HG02840 (cell line): Measurements from ENCODE around the gene IFFO2.

Experiments used
- ATAC-seq: cut with Tn5 transposase; IDR thresholded peaks from one replicate; pipeline ENCODE4 v1.9.1; 2021; ENCODE audit warnings: mild to moderate bottlenecking, moderate library complexity, moderate number of reproducible peaks; ENCODE audit not compliant: unreplicated experiment, low FRiP score

Gene IFFO2

GRCh38 chr1:18951818-18952391, 4.6 kb downstream of the IFFO2 start:
- ATAC-seq, result peak; percentile 29

GRCh38 chr1:18951416-18951815, 5.1 kb downstream of the IFFO2 start:
- no peak for ATAC-seq

GRCh38 chr1:18950401-18951026, 6.0 kb downstream of the IFFO2 start:
- no peak for ATAC-seq

GRCh38 chr1:18949686-18950400, 6.6 kb downstream of the IFFO2 start:
- ATAC-seq, result no peak

GRCh38 chr1:18948913-18949685, 7.4 kb downstream of the IFFO2 start:
- no peak for ATAC-seq

- ATAC-seq, result no peak
These were observed 8.2 kb downstream of the IFFO2 start for GRCh38 chr1:18948048-18948912.

- ATAC-seq, result no peak
These were observed 8.9 kb downstream of the IFFO2 start for GRCh38 chr1:18947570-18947969.

GRCh38 chr1:18946550-18947381, 9.7 kb downstream of the IFFO2 start:
- ATAC-seq, result no peak

- ATAC-seq, result no peak
These were observed 11.1 kb downstream of the IFFO2 start for GRCh38 chr1:18945401-18945849.

GRCh38 chr1:18944810-18945209, 11.7 kb downstream of the IFFO2 start:
- ATAC-seq, result no peak

- no peak for ATAC-seq
These were observed 12.4 kb downstream of the IFFO2 start for GRCh38 chr1:18943914-18944572.

- no peak for ATAC-seq
These were observed 13.3 kb downstream of the IFFO2 start for GRCh38 chr1:18943162-18943561.

GRCh38 chr1:18942340-18942739, 14.1 kb downstream of the IFFO2 start:
- ATAC-seq, result no peak

GRCh38 chr1:18941221-18942141, 15.0 kb downstream of the IFFO2 start:
- no peak for ATAC-seq

- no peak for ATAC-seq
These were observed 16.0 kb downstream of the IFFO2 start for GRCh38 chr1:18940303-18941020.

- ATAC-seq, result no peak
These were observed 16.8 kb downstream of the IFFO2 start for GRCh38 chr1:18939398-18940302.
